ENCODE results near the gene ING1.
"Not testable (repeated sequence)": the region's sequence is repeated elsewhere in the genome, so short reads cannot be mapped to it uniquely, and the experiment has no call there.

The ING1 gene

DNA sequence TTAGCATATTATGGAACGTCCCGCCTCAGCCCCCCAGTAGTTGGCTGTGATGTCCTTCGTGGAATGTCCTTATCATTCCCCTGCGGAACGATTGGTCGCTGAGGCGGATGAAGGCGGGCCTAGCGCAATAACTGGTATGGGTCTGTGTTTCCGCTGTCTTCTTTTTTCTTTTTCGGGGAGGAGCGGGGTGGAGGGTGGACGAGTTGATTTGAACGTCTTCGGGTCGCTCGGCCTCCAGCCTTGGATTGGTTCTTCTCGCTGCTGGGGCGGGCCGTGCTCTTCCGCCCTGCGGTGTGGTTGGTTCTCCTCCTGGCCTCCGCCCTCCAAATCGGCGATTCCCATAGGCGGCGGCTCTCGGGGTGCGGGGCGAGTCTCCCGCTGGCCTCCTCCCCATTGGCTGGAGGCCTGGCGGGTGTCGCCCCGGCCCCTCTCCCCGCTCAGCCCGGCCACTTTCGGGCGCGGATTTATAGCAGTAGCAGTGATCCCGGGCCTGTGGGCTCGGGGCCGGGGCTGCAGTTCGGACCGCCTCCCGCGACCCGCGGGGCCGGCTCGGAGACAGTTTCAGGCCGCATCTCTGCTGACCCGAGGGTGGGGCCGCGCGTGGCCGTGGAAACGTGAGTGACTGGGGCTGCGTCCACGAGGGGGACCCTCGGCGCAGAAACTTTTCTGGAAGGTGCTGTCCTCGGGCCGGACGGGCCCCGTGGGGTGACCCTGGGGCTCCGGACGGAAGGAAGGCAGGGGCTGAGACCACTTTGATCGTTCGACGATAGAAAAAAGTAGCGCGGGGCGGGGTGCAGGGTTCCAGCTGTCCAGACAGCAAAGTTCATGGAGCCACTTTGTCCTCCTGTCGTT lies 2.1 kb downstream of the ING1 start:
- DNase-seq (ENCODE audit: low read depth, low spot score), result peak; percentile 97

DNA sequence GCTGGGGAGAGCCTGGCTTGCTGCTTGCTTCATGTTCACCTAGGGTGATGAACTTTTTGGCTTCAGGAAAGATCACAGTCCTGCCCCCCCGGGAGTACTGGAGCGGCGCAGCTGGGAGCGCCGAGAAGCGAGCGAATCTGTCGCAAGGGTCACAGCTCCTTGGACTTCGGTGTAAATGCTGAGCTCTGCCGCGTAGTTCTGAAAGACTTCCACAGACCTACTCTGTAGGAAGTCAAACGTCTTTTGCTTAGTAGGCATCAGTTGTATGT lies 2.7 kb downstream of the ING1 start:
- DNase-seq (ENCODE audit: low read depth, low spot score), result no peak

DNA sequence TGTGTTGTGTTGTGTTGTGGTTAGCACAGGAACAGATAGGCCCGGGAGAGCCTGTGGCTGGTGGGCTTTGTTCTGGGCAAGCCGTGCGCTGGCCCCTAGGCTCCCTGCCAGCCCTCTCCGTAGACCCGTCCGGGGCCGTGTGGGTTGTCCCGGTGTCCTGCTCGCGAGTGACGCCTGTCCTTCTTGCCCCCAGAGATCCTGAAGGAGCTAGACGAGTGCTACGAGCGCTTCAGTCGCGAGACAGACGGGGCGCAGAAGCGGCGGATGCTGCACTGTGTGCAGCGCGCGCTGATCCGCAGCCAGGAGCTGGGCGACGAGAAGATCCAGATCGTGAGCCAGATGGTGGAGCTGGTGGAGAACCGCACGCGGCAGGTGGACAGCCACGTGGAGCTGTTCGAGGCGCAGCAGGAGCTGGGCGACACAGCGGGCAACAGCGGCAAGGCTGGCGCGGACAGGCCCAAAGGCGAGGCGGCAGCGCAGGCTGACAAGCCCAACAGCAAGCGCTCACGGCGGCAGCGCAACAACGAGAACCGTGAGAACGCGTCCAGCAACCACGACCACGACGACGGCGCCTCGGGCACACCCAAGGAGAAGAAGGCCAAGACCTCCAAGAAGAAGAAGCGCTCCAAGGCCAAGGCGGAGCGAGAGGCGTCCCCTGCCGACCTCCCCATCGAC lies 5.7 kb downstream of the ING1 start:
- DNase-seq (ENCODE audit: low read depth, low spot score), result no peak

DNA sequence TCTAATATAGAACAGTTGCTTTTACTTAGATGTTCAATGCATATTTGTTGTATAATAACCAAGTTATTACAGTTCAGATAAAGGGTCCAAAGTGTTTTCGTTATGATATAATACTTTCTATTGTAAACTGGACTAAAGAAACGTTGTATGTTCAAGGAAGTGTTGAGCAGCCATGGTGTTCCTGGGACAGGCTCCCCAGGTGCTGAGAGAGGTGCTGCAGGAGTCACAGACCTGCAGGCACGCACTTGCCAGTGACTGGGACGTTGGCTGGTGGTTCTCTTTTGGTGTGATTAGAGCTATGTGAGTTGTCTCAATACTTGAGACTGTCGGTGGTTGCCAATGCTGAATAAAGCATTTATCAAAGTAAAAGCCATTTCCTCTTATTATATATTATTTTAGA lies 9.5 kb downstream of the ING1 start:
- no peak for DNase-seq (ENCODE audit: low read depth, low spot score)

DNA sequence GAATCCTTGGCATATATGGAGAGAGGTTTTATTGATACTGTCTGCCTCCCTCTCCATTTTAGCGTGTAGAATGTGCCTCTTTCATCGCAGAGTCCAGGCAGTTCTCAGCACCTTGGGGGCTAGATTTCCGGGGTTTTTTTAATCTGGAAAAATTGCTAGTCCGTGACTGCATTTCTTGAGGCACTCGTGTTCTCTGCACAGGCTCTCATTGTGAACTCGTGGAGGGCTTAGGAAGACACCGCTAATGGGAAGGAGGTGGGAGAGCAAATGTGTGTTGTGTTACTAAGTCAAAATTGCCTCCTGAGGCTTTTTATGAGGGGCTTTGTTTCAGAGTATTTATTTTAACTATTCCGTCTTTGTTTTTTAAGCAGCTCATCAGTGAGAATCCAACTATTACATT lies 10.1 kb downstream of the ING1 start:
- DNase-seq (ENCODE audit: low read depth, low spot score), result no peak

DNA sequence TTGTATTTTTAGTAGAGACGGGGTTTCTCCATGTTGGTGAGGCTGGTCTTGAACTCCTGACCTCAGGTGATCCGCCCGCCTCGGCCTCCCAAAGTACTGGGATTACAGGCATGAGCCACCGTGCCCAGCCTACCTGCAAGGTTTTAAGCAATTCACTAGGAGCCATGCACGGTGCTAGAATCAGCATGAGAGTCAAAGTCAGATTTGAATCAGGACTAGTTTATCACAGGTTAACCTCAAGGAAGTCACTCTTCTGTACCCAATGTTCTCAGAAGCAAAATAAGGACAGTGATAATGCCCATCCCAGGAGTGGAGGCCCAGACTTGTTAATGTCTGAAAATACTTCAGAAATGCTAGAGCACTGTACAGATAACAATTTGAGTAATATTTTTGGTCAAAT lies 12.7 kb downstream of the ING1 start:
- DNase-seq (ENCODE audit: low read depth, low spot score), result not testable (repeated sequence)

DNA sequence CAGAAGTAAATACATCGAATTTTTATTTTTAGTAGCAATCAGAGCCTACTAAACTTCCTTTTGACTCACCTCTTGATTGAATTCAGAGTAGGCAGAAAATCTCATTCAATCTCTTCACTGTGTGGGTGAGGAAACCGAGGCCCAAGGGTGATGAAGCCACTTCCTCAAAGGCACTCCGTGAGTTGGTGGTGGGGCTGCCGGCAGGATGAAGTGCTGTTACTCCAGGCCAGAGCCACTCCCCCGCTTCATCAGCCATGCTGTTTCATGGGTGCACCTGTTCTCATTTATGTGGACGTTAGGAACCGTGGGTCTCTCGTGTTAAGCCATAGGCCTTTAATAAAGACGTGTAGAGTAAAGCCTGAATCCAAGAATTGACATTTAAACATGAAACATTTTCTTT lies 13.2 kb downstream of the ING1 start:
- DNase-seq (ENCODE audit: low read depth, low spot score), result no peak

DNA sequence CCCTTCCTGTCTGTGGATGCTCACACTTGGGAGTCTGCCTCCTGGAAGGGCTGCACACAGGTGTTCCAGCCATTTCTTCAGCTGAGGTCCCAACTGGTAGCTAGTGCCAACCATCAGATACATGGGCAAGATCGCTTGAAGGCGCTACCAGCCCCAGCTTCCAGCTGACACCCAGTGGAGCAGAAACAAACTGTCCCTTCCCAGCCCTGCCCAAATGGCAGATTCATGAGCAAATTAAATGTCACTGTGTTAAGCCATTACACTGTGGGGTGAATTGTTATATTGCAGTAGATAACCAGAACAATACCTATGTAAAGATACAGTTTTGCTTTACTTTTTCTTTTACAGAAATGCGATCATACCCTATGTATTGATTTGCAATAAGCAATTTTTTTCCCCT lies 17.6 kb downstream of the ING1 start:
- DNase-seq (ENCODE audit: low read depth, low spot score), result no peak

DNA sequence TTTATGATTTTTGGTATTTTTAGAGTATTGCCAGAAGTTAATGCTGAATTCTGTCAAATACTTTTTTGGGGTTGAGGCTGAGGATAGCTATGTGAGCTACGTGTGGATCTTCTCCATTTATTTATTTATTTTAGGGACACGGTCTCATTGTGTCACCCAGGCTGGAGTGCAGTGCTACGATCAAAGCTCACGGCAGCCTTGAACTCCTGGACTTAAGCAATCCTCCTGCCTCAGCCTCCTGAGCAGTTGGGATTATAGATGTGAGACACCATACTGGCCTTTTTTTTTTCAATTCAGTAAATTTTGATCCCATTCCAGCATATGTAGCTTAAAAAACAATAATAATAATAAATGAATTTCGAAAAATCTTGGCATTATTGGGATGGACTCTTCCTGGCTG lies 21.1 kb downstream of the ING1 start:
- no peak for DNase-seq (ENCODE audit: low read depth, low spot score)

DNA sequence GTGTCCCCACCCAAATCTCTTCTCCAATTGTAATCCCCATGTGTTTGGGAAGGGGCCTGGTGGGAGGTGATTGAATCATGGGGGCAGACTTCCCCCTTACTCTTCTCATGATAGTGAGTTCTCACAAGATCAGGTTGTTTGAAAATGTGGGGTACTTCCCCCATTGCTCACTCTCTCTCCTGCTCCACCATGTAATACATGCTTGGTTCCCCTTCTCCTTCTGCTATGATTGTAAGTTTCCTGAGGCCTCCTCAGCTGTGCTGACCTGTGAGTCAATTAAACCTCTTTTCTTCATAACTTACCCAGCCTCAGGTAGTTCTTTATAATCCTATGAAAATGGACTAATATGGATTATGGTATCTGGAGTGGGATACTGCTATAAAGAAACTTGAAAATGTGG lies 24.1 kb downstream of the ING1 start:
- DNase-seq (ENCODE audit: low read depth, low spot score), result no peak

DNA sequence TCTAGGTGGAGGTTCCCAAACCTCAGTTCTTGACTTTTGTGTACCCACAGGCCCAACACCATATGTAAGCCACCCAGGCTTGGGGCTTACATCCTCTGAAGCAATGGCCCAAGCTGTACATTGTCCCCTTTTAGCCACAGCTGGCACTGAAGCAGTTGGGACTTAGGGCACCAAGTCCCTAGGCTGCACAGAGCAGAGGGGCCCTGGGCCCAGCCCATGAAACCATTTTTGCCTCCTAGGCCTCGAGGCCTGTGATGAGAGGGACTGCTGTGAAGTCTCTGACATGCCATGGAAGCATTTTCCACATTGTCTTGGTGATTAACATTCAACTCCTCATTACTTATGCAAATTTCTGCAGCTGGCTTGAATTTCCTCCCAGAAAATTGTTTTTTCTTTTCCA lies 30.2 kb downstream of the ING1 start:
- DNase-seq (ENCODE audit: low read depth, low spot score), result no peak

DNA sequence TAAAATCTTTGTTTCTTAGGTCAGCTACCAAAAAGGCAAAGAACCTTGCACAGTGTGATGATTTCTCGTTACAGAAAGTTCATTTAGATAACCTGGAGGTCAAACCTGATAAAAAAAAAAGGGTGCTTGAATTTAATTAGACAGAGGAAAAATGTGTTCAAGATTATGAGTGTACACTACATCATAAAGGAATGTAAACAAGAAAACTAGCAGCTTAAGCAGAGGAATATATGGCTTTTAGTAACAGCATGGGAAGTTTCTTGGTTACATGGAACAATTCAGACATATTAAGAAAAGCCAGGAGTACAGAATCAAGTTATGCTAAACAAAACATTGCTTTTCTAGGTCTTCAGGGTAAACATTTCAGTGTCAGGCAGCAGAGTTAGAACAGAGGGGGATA lies 32.9 kb downstream of the ING1 start:
- no peak for DNase-seq (ENCODE audit: low read depth, low spot score)

DNA sequence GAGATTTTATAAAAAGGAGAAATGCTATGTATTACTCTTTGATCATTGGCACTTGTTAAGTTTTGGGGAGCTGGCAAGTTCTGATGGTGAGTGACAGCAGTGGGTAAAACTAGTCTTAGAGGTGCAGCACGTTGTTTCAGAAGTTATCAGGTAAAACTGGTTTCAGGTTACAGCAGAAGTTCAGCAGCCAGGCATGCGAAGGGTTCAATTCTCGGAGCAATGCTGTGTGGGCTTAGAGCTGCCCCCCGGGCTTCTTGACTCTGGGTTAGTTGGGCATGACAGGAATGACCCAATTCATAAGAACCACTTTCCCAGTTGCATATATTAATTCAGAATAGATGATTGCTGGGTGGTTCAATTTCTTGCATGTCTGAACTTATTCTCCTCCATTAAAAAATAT lies 34.8 kb downstream of the ING1 start:
- DNase-seq (ENCODE audit: low read depth, low spot score), result no peak

DNA sequence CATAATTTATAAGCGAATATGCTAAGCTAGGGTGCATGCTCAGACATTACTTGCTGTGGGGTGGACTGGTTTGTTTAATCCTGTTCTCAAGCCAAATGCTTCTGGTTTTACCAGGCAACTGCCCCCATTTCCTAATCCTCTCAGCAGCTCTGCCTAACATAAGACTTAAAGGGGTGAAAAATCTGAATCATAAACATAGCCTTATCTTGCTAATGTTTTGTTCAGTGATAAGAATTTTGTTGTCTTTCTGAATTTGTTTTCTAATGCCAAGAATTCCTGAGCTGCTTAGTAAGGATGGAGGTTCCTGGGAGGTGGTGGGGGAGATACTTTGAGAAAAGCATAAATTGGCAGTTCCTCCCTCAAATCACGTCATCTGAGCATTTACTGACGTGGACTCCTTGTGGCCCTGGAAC lies 42.7 kb downstream of the ING1 start:
- no peak for DNase-seq (ENCODE audit: low read depth, low spot score)

DNA sequence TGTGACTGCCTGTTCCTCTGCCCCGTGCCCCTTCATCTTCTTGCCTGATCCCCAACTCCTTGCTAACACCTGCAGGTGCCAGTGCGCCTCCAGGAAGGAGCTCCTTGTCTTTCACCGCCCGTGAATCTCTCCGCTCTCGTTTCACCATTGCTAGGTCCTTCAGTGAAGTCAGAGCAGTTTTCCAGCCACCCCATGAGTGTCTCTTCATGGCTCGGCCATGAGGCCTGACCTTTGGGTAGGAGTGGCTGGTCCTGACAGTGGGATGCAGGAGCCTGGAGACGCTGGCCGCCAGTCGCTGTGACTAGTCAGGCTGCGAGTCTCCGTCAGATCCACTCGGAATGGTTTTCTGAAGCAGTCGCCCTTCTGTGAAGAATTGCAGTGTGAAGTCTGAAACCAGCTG lies 43.8 kb downstream of the ING1 start:
- DNase-seq (ENCODE audit: low read depth, low spot score), result no peak

DNA sequence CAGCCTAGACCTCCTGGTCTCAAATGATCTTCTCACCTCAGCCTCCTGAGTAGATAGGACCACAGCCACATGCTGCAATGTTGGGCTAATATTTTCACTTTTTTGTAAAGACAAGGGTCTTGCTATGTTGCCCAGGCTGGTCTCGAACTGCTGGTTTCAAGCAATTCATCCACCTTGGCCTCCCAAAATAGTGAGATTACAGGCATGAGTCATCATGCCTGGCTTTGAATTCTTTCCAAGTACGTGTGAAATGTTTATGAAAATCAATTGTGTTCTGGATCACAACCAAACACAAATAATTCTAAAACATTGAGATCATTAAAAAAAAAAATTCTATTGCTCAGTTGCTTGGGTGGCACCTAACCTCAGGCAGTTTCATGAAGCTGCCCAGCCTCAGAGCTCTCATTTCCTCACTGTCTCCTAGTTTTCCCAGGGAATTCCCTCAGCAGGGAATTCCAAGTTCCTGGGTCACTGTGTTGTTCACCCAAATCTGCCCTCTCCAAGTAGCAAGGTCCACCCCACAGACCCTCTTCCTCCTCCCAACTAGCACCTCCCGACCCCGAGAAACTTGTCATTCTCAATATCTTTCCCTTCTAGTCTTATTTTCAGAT lies 44.8 kb downstream of the ING1 start:
- no peak for DNase-seq (ENCODE audit: low read depth, low spot score)

DNA sequence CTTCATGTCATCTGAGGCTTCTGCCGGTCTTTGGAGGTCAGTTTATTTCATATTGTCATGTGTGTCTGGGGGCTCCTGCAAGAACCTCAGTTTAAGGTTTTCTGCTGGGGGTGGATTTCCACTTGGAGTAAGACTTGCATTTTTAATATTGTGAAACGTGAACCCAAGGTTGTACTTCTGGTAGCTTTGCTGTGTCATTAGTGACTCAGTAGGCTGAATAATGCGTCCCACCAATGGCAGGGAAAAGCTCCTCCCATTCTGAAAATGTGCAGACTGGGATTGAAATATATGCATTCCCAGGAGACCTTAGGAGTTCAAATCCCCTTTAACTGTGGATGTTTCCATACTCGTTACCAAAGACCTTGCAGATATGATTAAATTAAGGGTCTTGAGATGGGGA lies 46.2 kb downstream of the ING1 start:
- no peak for DNase-seq (ENCODE audit: low read depth, low spot score)

DNA sequence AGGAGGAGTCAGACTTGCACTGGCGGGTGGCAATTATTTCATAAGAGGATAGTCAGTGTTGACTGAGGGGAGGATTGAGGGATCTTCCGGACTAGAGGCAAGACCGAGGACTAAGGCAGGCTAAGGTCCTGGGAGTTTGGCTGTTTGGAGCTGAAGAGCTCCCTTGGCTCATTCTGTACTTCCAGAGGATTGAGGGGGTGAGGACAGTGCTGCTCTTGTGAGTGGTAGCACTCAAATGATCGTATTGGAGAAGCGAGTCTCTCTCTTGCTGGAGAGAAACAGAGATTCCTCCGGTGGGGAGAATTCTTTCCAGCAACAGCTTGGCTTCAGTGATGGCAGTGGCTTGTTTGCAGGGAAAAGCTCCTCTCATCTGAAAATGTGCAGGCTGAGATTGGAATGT lies 47.1 kb downstream of the ING1 start:
- no peak for DNase-seq (ENCODE audit: low read depth, low spot score)

DNA sequence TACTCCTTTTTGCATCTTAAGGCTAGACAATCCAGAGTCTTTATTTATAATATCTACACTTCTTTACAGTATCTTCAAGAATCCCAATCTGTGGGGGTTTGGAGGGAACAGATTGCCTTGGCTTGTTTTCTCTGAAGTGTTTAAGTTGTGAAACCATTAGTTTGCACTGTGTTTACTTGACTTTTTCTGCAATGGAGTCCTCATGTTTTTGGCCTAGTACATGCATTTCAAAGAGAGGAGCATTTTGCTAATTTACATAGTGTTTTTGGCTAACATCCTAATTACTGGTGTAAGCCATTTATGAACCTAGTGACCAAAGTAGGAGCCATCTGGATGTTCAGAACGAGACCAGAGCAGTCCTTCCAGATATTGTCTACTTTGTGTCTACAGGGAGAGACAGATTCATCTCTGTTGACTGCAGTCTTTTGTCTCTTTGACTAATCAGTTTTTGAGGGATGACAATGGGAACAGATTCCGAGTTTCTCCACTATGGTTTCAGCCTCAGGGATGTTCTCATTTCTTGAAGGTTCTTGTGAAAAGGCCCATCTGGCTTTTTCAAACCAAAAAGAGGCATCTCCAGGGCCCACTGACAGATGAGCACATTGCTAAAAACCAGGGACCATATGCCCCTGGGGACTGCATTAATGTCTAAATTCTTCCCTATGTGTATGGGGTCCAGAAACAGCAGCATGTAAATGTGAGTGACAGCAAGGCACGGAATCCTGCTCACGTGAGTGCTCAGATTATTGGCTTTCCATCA lies 53.4 kb downstream of the ING1 start:
- no peak for DNase-seq (ENCODE audit: low read depth, low spot score)

DNA sequence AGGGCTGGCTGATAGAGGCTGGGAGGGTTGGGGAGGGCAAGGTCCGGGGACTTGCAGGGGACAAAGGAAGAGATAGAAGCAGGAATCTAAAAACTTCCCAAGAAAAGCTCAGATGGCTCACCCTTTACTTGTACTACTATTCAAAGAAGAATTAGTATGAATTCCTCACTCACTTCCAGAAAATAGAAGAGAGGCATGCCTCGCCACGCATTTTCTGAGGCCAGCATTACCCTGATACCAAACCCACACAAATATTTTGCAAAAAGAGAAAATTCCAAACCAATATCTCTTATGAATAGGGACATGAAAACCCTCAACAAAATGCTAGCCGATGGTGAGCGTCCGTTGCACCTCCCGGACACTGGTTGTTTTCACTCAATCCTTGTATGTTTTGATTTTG lies 54.0 kb downstream of the ING1 start:
- DNase-seq (ENCODE audit: low read depth, low spot score), result no peak

DNA sequence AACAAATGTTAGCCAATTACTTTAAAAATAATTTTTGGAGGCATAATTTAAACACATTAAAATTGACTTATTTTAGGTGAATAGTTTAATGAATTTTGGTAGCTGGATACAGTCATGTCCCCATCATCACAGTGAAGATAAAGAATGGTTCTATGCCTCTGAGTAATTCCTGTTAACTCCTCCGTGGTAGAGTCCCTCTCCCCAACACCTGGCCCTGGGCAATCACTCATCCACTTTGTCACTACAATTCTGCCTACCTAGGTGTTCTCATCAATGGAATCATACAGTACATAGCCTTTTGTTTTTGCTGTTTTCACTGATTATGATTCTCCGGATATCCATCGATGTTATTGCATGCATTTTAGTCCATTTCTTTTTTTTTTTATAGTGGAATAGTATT lies 55.6 kb downstream of the ING1 start:
- no peak for DNase-seq (ENCODE audit: low read depth, low spot score)

DNA sequence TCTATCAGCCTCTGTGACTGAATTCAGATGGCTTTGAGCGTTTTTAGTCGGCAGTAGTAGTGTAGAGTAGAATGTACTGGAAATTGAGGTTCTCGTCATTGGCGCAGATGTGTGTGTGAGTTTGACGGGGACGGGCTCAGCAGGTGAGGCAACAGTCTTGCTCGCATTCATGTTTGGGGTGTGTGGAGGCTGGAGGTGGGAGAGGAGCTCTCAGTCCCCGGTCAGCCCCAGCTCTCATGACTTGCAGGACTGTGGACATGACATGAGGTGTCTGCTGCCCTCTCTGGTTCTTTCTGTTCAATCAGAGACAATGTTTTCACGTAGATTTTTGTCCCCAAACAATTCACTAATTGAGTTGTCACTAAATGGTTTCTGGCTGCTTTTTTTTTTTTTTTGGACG lies 57.2 kb downstream of the ING1 start:
- DNase-seq (ENCODE audit: low read depth, low spot score), result no peak

DNA sequence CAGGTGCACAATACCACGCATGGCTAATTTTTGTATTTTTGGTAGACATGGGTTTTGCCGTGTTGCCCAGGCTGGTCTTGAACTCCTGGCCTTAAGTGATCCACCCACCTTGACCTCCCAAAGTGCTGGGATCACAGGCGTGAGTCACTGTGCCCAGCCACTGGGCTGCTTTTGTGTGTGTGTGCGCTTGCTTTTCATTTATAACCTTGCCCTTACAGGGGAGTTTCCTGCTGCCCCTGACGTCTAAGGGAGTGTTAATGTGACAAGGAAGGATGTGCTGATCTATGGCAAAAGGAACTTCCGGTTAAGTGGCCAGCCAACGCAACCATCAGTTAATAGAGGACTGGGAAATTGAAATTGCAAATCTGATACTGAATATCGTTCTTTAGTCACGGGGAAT lies 57.7 kb downstream of the ING1 start:
- no peak for DNase-seq (ENCODE audit: low read depth, low spot score)

All from brain pericyte (primary cell).